GM23338 (cell line): Measurements from ENCODE around the gene RAPGEF5.

Source experiments
- EZH2 ChIP-seq: fragments of 200-600 bp; sonication (generic); IDR thresholded peaks from one replicate; pipeline ENCODE4 v1.8.0; 2017; ENCODE audit warnings: antibody characterized with exemption, mild to moderate bottlenecking, low read depth; ENCODE audit not compliant: unreplicated experiment
- EZH2phosphoT487 ChIP-seq: fragments of 200-600 bp; sonication (generic); IDR thresholded peaks from one replicate; pipeline ENCODE4 v1.8.1; 2018; ENCODE audit warnings: antibody characterized with exemption; ENCODE audit not compliant: unreplicated experiment
- POLR2AphosphoS5 ChIP-seq: IDR thresholded peaks from 2 replicates; pipeline ENCODE4 v1.6.1; 2016; ENCODE audit warnings: antibody characterized with exemption, low read depth
- TF ChIP-seq, protein P1 (sequence below), 2 experiments: fragments of 200-600 bp in 1 of 2; sonication (generic) in 1 of 2; conservative IDR thresholded peaks; 2 replicates each; pipeline versions ENCODE4 v1.5.1 to v1.6.1; 2016 to 2017; ENCODE audit warnings: antibody characterized with exemption in 2 of 2, low read depth in 2 of 2, mild to moderate bottlenecking in 2 of 2, moderate library complexity in 1 of 2
- TF ChIP-seq, protein P2 (sequence below): IDR thresholded peaks from one replicate; pipeline ENCODE4 v1.6.1; 2018; ENCODE audit warnings: antibody characterized with exemption; ENCODE audit not compliant: unreplicated experiment

DNA sequence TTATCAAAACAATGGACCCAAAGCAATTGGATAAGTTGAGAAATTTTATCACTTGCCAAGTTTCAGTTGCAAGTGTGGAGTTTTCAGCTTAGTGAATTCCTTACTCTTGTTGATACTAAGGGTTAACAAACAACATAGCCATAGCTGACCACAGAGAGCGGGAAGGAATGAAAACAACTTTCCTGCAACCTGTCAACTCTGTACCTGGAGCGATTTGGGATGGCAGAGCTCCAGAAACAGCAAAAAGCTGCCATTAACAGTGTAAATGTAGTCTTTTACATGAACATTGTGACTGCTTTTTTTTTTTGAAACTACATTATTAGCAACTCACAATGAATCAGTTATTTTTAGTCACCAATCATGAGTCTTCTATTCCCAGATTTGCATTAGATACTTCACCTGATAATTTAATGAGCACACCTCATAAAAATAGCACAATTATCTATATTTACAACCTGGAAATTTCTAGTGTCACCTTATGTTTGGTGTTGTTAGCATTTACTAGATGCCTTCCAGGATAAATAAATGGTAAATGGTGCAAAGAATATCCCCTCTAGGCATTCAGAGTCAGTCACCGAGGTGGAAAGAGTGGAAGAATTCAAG is 47.6 kb upstream of the RAPGEF5 start:
- TF ChIP-seq, protein P1, sequence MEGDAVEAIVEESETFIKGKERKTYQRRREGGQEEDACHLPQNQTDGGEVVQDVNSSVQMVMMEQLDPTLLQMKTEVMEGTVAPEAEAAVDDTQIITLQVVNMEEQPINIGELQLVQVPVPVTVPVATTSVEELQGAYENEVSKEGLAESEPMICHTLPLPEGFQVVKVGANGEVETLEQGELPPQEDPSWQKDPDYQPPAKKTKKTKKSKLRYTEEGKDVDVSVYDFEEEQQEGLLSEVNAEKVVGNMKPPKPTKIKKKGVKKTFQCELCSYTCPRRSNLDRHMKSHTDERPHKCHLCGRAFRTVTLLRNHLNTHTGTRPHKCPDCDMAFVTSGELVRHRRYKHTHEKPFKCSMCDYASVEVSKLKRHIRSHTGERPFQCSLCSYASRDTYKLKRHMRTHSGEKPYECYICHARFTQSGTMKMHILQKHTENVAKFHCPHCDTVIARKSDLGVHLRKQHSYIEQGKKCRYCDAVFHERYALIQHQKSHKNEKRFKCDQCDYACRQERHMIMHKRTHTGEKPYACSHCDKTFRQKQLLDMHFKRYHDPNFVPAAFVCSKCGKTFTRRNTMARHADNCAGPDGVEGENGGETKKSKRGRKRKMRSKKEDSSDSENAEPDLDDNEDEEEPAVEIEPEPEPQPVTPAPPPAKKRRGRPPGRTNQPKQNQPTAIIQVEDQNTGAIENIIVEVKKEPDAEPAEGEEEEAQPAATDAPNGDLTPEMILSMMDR (conservative IDR thresholded peaks at IDR 0.05; ENCODE audit: low read depth in 2 of 2): no peak
- no peak for TF ChIP-seq POLR2AphosphoS5
- no peak for TF ChIP-seq EZH2
- no peak for TF ChIP-seq EZH2phosphoT487
- TF ChIP-seq, protein P2, sequence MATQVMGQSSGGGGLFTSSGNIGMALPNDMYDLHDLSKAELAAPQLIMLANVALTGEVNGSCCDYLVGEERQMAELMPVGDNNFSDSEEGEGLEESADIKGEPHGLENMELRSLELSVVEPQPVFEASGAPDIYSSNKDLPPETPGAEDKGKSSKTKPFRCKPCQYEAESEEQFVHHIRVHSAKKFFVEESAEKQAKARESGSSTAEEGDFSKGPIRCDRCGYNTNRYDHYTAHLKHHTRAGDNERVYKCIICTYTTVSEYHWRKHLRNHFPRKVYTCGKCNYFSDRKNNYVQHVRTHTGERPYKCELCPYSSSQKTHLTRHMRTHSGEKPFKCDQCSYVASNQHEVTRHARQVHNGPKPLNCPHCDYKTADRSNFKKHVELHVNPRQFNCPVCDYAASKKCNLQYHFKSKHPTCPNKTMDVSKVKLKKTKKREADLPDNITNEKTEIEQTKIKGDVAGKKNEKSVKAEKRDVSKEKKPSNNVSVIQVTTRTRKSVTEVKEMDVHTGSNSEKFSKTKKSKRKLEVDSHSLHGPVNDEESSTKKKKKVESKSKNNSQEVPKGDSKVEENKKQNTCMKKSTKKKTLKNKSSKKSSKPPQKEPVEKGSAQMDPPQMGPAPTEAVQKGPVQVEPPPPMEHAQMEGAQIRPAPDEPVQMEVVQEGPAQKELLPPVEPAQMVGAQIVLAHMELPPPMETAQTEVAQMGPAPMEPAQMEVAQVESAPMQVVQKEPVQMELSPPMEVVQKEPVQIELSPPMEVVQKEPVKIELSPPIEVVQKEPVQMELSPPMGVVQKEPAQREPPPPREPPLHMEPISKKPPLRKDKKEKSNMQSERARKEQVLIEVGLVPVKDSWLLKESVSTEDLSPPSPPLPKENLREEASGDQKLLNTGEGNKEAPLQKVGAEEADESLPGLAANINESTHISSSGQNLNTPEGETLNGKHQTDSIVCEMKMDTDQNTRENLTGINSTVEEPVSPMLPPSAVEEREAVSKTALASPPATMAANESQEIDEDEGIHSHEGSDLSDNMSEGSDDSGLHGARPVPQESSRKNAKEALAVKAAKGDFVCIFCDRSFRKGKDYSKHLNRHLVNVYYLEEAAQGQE: no peak
